Thoracic aorta (tissue), 2 donors: ENCODE measurements around the gene HMG20A. TPM values are rescaled to one million over a fixed set of nuclear protein-coding genes. Genes with fewer than 3 reads are reported as not detected.

Source experiments
- ATAC-seq: fragments of 150-250 bp; one replicate; pipeline ENCODE4 v1.8.0; 2017; ENCODE audit warnings: low read depth; ENCODE audit not compliant: insufficient number of reproducible peaks, low FRiP score
- DNase-seq: peaks from one replicate; pipeline ENCODE4 v3.0.0-alpha.2; 2020; ENCODE audit warnings: low spot score
- H3K27ac ChIP-seq, 2 donors: fragments of 200-600 bp; sonication (generic); 1 replicate in 1 of 2; 2 replicates in 1 of 2; pipeline ENCODE4 v1.5.1; 2016; ENCODE audit warnings: mild to moderate bottlenecking in 2 of 2, moderate library complexity in 2 of 2
- H3K27me3 ChIP-seq: fragments of 200-600 bp; sonication (generic); replicated peaks from 2 replicates; pipeline ENCODE4 v1.6.0; 2016; ENCODE audit warnings: mild to moderate bottlenecking; ENCODE audit not compliant: insufficient read depth
- H3K36me3 ChIP-seq: fragments of 200-600 bp; sonication (generic); one replicate; pipeline ENCODE4 v1.5.1; 2016
- H3K4me1 ChIP-seq, 2 donors: fragments of 200-600 bp; sonication (generic); 1 replicate in 1 of 2; 2 replicates in 1 of 2; pipeline versions ENCODE4 v1.5.1 to v1.6.0; 2016; ENCODE audit warnings: low read depth in 2 of 2, mild to moderate bottlenecking in 1 of 2; ENCODE audit not compliant: control insufficient read depth in 1 of 2
- H3K4me3 ChIP-seq: fragments of 200-600 bp; sonication (generic); 2 replicates; pipeline ENCODE4 v1.5.1; 2016; ENCODE audit warnings: mild to moderate bottlenecking
- H3K9me3 ChIP-seq: fragments of 200-600 bp; sonication (generic); 2 replicates; pipeline ENCODE4 v1.5.1; 2016
- total RNA-seq, 2 donors: library from RNA; depleted of rRNA; stranded (reverse); fragments of >200 nt; gene quantifications; one replicate each; pipeline versions ENCODE4 v1.1.0 to v1.2.3, GENCODE V29; 2016
- TF ChIP-seq, protein P1 (sequence below): fragments of 200-600 bp; sonication (generic); IDR thresholded peaks from one replicate; pipeline ENCODE4 v1.5.1; 2019; ENCODE audit warnings: antibody characterized with exemption

HMG20A gene
- total RNA-seq, 2 donors from 2014 or later, result 25.7 to 47.3 TPM

DNA sequence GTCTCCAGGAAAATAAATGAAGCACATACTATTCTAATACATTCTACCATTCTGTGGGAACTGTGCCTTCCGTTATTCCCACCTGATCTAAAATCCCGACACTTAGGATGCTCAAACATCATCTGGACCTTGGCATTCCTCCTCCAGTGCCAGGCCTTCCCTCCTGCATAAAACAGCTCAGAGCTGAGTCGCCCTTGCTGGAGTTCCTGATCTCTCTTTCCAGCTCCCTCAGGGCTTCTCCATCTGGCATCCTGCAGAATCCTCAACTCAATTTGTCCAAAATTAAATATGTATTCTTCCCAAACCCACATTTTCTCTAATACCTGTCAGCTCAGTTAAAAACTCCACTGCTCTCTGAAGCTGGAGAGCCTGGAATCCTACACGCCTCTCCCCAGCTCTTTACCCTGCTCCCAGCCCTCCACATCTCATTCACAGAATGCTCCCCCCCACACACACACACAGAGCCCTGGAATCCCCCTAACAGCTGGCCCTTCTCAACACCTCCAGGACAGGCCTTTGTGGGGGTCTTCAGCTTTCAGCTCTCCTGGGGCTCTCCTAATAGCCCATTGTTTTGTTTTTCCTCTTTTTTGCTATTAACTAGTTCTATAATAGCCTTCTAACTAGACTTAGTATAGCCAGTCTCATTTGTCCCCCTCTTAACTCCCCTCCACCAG is 78.5 kb downstream of the HMG20A start:
- TF ChIP-seq, protein P1, sequence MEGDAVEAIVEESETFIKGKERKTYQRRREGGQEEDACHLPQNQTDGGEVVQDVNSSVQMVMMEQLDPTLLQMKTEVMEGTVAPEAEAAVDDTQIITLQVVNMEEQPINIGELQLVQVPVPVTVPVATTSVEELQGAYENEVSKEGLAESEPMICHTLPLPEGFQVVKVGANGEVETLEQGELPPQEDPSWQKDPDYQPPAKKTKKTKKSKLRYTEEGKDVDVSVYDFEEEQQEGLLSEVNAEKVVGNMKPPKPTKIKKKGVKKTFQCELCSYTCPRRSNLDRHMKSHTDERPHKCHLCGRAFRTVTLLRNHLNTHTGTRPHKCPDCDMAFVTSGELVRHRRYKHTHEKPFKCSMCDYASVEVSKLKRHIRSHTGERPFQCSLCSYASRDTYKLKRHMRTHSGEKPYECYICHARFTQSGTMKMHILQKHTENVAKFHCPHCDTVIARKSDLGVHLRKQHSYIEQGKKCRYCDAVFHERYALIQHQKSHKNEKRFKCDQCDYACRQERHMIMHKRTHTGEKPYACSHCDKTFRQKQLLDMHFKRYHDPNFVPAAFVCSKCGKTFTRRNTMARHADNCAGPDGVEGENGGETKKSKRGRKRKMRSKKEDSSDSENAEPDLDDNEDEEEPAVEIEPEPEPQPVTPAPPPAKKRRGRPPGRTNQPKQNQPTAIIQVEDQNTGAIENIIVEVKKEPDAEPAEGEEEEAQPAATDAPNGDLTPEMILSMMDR, result no peak
- no peak for DNase-seq
- ATAC-seq, result no peak
- no peaks in the 10 kb centered on the region for H3K27me3 ChIP-seq
- no peak overlapping the region for H3K4me3 ChIP-seq
- peaks cover 20 to 44% of the 10 kb centered on the region in 2 donors for H3K4me1 ChIP-seq
- H3K27ac ChIP-seq, result no peak overlapping the region
- H3K36me3 ChIP-seq, result no peaks in the 10 kb centered on the region
- H3K9me3 ChIP-seq, result no peaks in the 10 kb centered on the region

DNA sequence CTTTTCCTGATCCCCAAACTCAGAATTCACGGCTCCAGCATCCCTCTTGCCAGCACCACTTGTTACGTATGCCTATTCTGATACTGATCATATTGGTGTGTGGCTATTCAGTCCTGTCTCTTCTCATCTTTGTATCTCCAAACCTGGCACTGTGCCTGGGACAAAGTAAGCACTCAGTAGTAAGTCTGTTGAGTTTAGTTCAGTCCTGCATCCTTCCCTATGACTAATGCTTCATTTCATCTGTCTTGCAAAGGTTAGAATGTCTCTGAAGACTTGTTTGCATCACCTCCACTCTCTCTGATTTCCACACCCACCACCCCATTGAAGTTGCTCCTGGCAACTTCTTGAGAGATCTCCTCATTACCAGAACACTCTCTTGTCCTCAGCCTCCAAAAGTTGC is 80.3 kb downstream of the HMG20A start:
- no peak overlapping the region for H3K4me3 ChIP-seq
- DNase-seq, result no peak

DNA sequence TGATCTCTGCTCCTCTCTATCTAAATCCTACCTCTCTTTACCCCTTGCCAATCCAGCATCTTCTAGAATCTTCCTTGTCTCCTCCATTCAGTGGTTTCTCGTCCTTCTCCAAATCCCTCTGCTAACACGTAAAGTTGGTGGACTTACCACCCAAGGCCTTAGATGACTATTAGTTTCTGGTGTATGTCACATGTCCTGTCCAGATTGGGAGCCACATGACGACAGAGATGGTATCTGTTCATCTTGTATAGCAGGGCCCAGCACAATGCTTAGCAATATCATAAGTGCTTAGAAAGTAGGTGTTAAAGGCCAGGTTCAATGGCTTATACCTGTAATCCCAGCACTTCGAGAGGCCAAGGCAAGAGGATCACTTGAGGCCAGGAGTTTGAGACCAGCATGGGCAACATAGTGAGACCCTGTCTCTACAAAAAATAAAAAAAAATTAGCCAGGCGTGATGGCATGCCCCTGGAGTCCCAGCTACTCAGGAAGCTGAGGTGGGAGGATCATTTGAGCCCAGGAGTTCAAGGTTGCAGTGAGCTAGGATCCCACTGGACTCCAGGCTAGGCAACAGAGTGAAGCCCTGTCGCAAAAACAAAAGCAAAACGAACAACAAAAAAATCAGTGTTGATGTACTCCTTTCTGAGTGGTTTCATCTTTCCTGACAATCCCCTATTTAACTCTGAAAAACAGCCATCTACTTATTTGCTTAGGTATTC is 81.8 kb downstream of the HMG20A start:
- TF ChIP-seq, protein P1, result no peak
- H3K36me3 ChIP-seq, result no peaks in the 10 kb centered on the region
- peaks cover 19 to 25% of the 10 kb centered on the region in 2 donors for H3K4me1 ChIP-seq
- H3K27me3 ChIP-seq, result no peaks in the 10 kb centered on the region
- DNase-seq, result no peak
- ATAC-seq, result no peak
- no peaks in the 10 kb centered on the region for H3K9me3 ChIP-seq
- no peak overlapping the region for H3K4me3 ChIP-seq
- no peak overlapping the region for H3K27ac ChIP-seq

More for the DNA sequence above, 80.3 kb downstream of the HMG20A start:
- Histone ChIP-seq H3K27me3 (no peaks in the 10 kb centered on the region), H3K27ac (no peak overlapping the region), H3K9me3 (no peaks in the 10 kb centered on the region), H3K36me3 (no peaks in the 10 kb centered on the region), H3K4me1 (peaks cover 20 to 30% of the 10 kb centered on the region in 2 donors)
- TF ChIP-seq, protein P1, result no peak
- no peak for ATAC-seq

DNA sequence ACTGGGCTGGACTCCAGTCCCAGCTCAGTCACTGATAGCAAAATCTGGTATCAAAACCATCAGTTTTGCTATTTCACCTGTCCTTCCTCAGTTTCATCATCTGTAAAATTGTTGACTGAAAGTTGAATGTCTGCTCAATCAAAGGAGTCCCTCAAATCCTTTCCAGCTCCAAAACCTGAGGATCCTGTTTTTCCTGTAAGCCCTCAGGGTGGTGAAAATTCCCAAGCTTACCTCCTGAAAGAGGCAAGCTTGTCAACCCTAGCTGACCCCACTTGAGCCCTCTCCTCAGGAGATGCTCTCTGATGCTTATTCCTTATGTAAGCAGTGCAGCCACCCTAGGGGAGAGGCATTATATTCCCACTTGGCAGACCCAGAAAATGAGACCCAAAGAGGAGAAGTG is 82.6 kb downstream of the HMG20A start:
- no peak overlapping the region for H3K4me3 ChIP-seq
- no peaks in the 10 kb centered on the region for H3K9me3 ChIP-seq
- TF ChIP-seq, protein P1, result no peak
- no peaks in the 10 kb centered on the region for H3K27me3 ChIP-seq
- H3K4me1 ChIP-seq, result peaks cover 21 to 25% of the 10 kb centered on the region in 2 donors
- no peaks in the 10 kb centered on the region for H3K36me3 ChIP-seq
- H3K27ac ChIP-seq, result no peak overlapping the region
- ATAC-seq (no peak), DNase-seq (no peak)

DNA sequence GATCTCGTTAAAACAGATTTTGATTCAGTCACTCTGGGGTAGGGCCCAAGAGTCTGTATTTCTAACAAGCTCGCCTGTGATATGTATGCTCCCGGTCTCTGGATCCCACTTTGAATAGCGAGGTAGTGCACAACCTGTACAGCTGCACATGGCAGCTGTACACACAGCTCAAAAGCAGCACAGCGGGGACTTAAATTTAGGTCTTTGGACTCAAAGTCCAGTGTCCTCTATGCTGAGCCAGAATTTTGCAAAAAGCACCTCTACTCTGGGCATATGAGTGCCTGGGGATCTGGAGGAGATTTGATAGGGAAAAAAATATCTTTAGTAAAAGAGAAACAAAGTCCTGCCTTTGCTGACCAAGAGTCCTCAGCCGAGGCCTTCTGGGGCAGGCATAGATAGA is 83.1 kb downstream of the HMG20A start:
- no peak overlapping the region for H3K4me3 ChIP-seq
- ATAC-seq (no peak), DNase-seq (no peak)
- TF ChIP-seq, protein P1, result no peak
- no peaks in the 10 kb centered on the region for H3K27me3 ChIP-seq
- no peaks in the 10 kb centered on the region for H3K9me3 ChIP-seq
- no peaks in the 10 kb centered on the region for H3K36me3 ChIP-seq
- no peak overlapping the region for H3K27ac ChIP-seq
- H3K4me1 ChIP-seq, result peaks cover 22 to 25% of the 10 kb centered on the region in 2 donors
